GM12878 (cell line): ENCODE results near the gene HS3ST6. TPM values are rescaled to one million over a fixed set of nuclear protein-coding genes. Genes with fewer than 3 reads are reported as not detected.

Experiments
- ATAC-seq: fragments of 200-7000 bp; cut with Tn5 transposase; 3 replicates; pipeline ENCODE4 v1.9.1; 2020; ENCODE audit warnings: mild to moderate bottlenecking, moderate library complexity
- BruUV-seq: library from RNA; stranded (reverse); fragments of 400-500 nt; replicated peaks from 2 replicates; lab custom pipeline; 2021; lab: Mats Ljungman, UMichigan
- CTCF ChIA-PET: fragments of 300-600 bp; sonication (Branson Sonifier 250); formaldehyde crosslinking; extraction: SDS; loops from one replicate; lab custom pipeline; 2021; ENCODE audit warnings: inconsistent platforms; lab: Yijun Ruan, JAX
- POLR2A ChIA-PET: fragments of 350-600 bp; formaldehyde crosslinking; extraction: SDS; loops from one replicate; lab custom pipeline; 2021; ENCODE audit warnings: inconsistent platforms; lab: Charles Lee
- RAD21 ChIA-PET: fragments of 300-600 bp; sonication (Branson Sonifier 250); formaldehyde crosslinking; loops from one replicate; lab custom pipeline; 2023; ENCODE audit warnings: antibody characterized with exemption; ENCODE audit not compliant: unreplicated experiment; lab: Charles Lee
- SMC1A ChIA-PET: fragments of 300-600 bp; sonication (Branson Sonifier 250); formaldehyde crosslinking; loops from one replicate; lab custom pipeline; 2023; ENCODE audit not compliant: unreplicated experiment, uncharacterized antibody; lab: Charles Lee
- DNase-seq: peaks from one replicate; pipeline ENCODE4 v3.0.0-alpha.2; 2011; ENCODE audit warnings: low read depth, low spot score
- FAIRE-seq: peaks from 3 replicates; lab custom pipeline; 2011; peaks lifted over from hg19 to GRCh38; lab: Jason Lieb, UNC
- H2AFZ ChIP-seq: 2 replicates; pipeline ENCODE4 v1.6.0; 2011; ENCODE audit warnings: low read depth, low read length, control low read depth; ENCODE audit not compliant: control insufficient read depth
- H3K27ac ChIP-seq: 2 replicates; pipeline ENCODE4 v1.5.1; 2011; ENCODE audit warnings: control low read depth; ENCODE audit not compliant: control insufficient read depth, insufficient read depth
- H3K27me3 ChIP-seq, 2 experiments: replicated peaks in 1 of 2; 2 replicates each; pipeline versions ENCODE4 v1.6.0 to v1.6.1; 2011; ENCODE audit warnings: low read length in 1 of 2; ENCODE audit not compliant: control insufficient read depth in 2 of 2, insufficient read depth in 2 of 2
- H3K36me3 ChIP-seq, 2 experiments: 2 replicates each; pipeline ENCODE4 v1.5.1; 2011; ENCODE audit warnings: low read length in 1 of 2; ENCODE audit not compliant: control insufficient read depth in 2 of 2, insufficient read depth in 2 of 2
- H3K4me1 ChIP-seq: 2 replicates; pipeline ENCODE4 v1.6.1; 2011; ENCODE audit warnings: mild to moderate bottlenecking, low read length, moderate library complexity, mixed read lengths; ENCODE audit not compliant: control insufficient read depth, insufficient read depth
- H3K4me2 ChIP-seq: 2 replicates; pipeline ENCODE4 v1.6.0; 2011; ENCODE audit warnings: control low read depth; ENCODE audit not compliant: control insufficient read depth, insufficient read depth
- H3K4me3 ChIP-seq: fragments of 200-600 bp; sonication (generic); 2 replicates; pipeline ENCODE4 v1.5.1; 2016
- H3K79me2 ChIP-seq: 2 replicates; pipeline ENCODE4 v1.6.0; 2011; ENCODE audit warnings: low read length; ENCODE audit not compliant: control insufficient read depth, insufficient read depth
- H3K9ac ChIP-seq: 2 replicates; pipeline ENCODE4 v1.8.0; 2011; ENCODE audit warnings: low read length, control low read depth, mixed read lengths; ENCODE audit not compliant: control insufficient read depth, insufficient read depth
- H3K9me3 ChIP-seq: replicated peaks from 3 replicates; pipeline ENCODE4 v1.5.1; 2011; ENCODE audit warnings: mild to moderate bottlenecking, low read length; ENCODE audit not compliant: control insufficient read depth, insufficient read depth
- H4K20me1 ChIP-seq: 2 replicates; pipeline ENCODE4 v1.6.0; 2011; ENCODE audit not compliant: control insufficient read depth, insufficient read depth
- IRF4 ChIP-seq: IDR thresholded peaks from 2 replicates; pipeline ENCODE4 v1.6.1; 2011; ENCODE audit warnings: low read depth, low read length
- WGBS: methylation state at CpG from one replicate; pipeline ENCODE4 v1.1.6; 2016; ENCODE audit warnings: low lambda C conversion rate; ENCODE audit not compliant: insufficient replicate concordance, insufficient coverage; ENCODE audit errors: missing lambda C conversion rate; 5-methylcytosine and 5-hydroxymethylcytosine counted together
- in situ Hi-C: fragments of 300-500 bp; cut with MboI; formaldehyde crosslinking; loops from 9 replicates; pipeline ENCODE4 v1.14.3; 2018; ENCODE audit warnings: mixed read lengths
- intact Hi-C: fragments of 100-400 bp; cut with micrococcal nuclease; formaldehyde crosslinking; loops from one replicate; pipeline ENCODE4 v1.14.2; 2022; ENCODE audit not compliant: unreplicated experiment
- polyA plus RNA-seq, 11 experiments: library from polyadenylated mRNA; depleted of rRNA in 4 of 11; unstranded in 6 of 11; stranded (reverse) in 5 of 11; fragments of >200 nt; fragmentation: Nextera tagmentation in 4 of 11; fragmentation: Illumina TruSeq in 1 of 11; extraction: Ambion mirVana in 4 of 11; extraction: Trizol in 1 of 11; gene quantifications; 1 replicate in 1 of 11; 2 replicates in 10 of 11; pipeline versions ENCODE4 v1.2.1 to v1.2.3, GENCODE V29; 2011 to 2016; ENCODE audit warnings: inconsistent platforms in 2 of 11, missing spikeins in 2 of 11, low read depth in 1 of 11
- total RNA-seq, 4 experiments: library from RNA; depleted of rRNA in 3 of 4; stranded (reverse); fragments of >200 nt in 3 of 4; fragmentation: Illumina TruSeq in 1 of 4; extraction: Trizol in 1 of 4; gene quantifications; 2 replicates each; pipeline versions ENCODE4 v1.2.1 to v1.2.3, GENCODE V29; 2013 to 2021
- TF ChIP-seq, protein P1 (sequence below): IDR thresholded peaks from 2 replicates; pipeline ENCODE4 v1.6.1; 2011; ENCODE audit warnings: borderline replicate concordance, low read depth, mild to moderate bottlenecking, moderate library complexity, mixed read lengths, low read length; ENCODE audit not compliant: insufficient read depth; ENCODE audit errors: extremely low read length
- TF ChIP-seq, protein P2 (sequence below): fragments of 450-650 bp; IDR thresholded peaks from 2 replicates; pipeline ENCODE4 v1.6.1; 2016; ENCODE audit warnings: mild to moderate bottlenecking
- TF ChIP-seq, protein P3 (sequence below): IDR thresholded peaks from 2 replicates; pipeline ENCODE4 v1.6.1; 2012; ENCODE audit warnings: improper control_type of control experiment, low read depth, low read length; ENCODE audit not compliant: insufficient replicate concordance

HS3ST6 gene
- total and polyA plus RNA-seq, 10 of the 15 experiments (the other 5 are each of a cell fraction or from before 2014, with no cell fraction given) = not detected

DNA sequence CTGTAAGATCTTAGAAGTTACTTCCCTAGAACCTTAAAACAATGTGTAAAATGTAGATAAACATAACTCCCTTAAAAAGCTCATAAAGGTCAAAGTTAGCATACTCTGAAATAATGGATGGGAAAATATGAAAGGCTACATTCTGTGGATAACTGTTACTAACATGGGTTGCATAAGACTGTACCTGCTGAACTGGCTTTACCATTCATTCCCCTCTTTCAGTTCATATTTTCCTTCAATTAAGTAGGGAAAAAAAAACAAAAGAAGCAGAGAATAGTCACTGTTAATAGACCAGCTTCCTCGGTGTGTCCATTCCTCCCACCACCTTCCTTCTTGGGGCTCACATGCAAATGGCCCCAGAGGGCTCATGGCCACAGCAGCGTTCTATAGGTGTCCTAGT, 38.7 kb downstream of the HS3ST6 start (continued):
- TF ChIP-seq, protein P1, sequence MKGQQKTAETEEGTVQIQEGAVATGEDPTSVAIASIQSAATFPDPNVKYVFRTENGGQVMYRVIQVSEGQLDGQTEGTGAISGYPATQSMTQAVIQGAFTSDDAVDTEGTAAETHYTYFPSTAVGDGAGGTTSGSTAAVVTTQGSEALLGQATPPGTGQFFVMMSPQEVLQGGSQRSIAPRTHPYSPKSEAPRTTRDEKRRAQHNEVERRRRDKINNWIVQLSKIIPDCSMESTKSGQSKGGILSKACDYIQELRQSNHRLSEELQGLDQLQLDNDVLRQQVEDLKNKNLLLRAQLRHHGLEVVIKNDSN = no peak

DNA sequence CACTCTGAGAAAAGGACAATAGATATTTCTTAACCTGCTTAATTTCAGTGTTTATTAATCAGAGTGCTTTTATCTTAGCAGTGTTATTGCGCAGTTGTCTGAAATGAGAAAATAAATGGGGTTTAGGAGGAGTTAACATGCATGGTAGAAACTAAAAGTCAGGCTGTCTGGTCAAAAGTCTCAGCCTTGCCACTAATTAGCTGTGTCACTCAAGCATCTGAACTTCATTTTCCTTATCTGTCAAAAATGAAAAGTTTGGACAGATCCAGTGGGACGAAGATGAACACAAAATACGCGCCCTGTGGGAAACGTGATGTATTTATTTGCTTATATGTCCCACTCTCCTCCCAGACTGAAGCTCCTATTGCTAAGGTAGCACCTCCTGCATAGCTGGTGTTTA, 40.0 kb downstream of the HS3ST6 start:
- FAIRE-seq = no peak
- Histone ChIP-seq H3K36me3 (no peaks in the 10 kb centered on the region), H3K4me1 (peaks cover 12% of the 10 kb centered on the region), H2AFZ (no peak overlapping the region), H3K4me2 (no peak overlapping the region), H3K4me3 (no peak overlapping the region), H3K9ac (no peak overlapping the region), H3K27ac (no peak overlapping the region), H3K9me3 (no peaks in the 10 kb centered on the region), H3K27me3 (no peaks in the 10 kb centered on the region), H4K20me1 (no peaks in the 10 kb centered on the region), H3K79me2 (no peaks in the 10 kb centered on the region)
- CTCF ChIA-PET = interaction anchor here (0.6 to 2.4 kb wide), 4 partner anchors 16 to 1511 kb away, joined by 3 to 8 read pairs (median 3); no protein-coding TSS in a partner anchor
- intact Hi-C loops (no loop called here), in situ Hi-C loops (no loop called here)
- BruUV-seq = no TSS peak
- DNase-seq = no peak
- POLR2A ChIA-PET = no interaction called here
- no peak for TF ChIP-seq IRF4
- TF ChIP-seq, protein P2, sequence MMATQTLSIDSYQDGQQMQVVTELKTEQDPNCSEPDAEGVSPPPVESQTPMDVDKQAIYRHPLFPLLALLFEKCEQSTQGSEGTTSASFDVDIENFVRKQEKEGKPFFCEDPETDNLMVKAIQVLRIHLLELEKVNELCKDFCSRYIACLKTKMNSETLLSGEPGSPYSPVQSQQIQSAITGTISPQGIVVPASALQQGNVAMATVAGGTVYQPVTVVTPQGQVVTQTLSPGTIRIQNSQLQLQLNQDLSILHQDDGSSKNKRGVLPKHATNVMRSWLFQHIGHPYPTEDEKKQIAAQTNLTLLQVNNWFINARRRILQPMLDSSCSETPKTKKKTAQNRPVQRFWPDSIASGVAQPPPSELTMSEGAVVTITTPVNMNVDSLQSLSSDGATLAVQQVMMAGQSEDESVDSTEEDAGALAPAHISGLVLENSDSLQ = peak; percentile 69
- TF ChIP-seq, protein P3, sequence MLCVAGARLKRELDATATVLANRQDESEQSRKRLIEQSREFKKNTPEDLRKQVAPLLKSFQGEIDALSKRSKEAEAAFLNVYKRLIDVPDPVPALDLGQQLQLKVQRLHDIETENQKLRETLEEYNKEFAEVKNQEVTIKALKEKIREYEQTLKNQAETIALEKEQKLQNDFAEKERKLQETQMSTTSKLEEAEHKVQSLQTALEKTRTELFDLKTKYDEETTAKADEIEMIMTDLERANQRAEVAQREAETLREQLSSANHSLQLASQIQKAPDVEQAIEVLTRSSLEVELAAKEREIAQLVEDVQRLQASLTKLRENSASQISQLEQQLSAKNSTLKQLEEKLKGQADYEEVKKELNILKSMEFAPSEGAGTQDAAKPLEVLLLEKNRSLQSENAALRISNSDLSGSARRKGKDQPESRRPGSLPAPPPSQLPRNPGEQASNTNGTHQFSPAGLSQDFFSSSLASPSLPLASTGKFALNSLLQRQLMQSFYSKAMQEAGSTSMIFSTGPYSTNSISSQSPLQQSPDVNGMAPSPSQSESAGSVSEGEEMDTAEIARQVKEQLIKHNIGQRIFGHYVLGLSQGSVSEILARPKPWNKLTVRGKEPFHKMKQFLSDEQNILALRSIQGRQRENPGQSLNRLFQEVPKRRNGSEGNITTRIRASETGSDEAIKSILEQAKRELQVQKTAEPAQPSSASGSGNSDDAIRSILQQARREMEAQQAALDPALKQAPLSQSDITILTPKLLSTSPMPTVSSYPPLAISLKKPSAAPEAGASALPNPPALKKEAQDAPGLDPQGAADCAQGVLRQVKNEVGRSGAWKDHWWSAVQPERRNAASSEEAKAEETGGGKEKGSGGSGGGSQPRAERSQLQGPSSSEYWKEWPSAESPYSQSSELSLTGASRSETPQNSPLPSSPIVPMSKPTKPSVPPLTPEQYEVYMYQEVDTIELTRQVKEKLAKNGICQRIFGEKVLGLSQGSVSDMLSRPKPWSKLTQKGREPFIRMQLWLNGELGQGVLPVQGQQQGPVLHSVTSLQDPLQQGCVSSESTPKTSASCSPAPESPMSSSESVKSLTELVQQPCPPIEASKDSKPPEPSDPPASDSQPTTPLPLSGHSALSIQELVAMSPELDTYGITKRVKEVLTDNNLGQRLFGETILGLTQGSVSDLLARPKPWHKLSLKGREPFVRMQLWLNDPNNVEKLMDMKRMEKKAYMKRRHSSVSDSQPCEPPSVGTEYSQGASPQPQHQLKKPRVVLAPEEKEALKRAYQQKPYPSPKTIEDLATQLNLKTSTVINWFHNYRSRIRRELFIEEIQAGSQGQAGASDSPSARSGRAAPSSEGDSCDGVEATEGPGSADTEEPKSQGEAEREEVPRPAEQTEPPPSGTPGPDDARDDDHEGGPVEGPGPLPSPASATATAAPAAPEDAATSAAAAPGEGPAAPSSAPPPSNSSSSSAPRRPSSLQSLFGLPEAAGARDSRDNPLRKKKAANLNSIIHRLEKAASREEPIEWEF = no peak
- SMC1A ChIA-PET = interaction anchor here (0.6 to 2.9 kb wide), 3 partner anchors 12 to 66 kb away, joined by 3 to 6 read pairs (median 3); no protein-coding TSS in a partner anchor
- no peak for ATAC-seq
- 73% methylated on average over 5 of the region's 5 CpGs for WGBS
- RAD21 ChIA-PET = no interaction called here
